HG03520 (cell line): Measurements from ENCODE around the gene BCL7B.
"Not testable (repeated sequence)": the region's sequence is repeated elsewhere in the genome, so short reads cannot be mapped to it uniquely, and the experiment has no call there.

Source experiments
- ATAC-seq: cut with Tn5 transposase; IDR thresholded peaks from one replicate; pipeline ENCODE4 v1.9.1; 2021; ENCODE audit warnings: mild to moderate bottlenecking, moderate library complexity; ENCODE audit not compliant: unreplicated experiment

Gene BCL7B

GRCh38 chr7:73557397-73558257 lies at the start of gene BCL7B:
Gene BCL7B (minus strand): TSS chr7:73557690. CDS start chr7:73557578, 112 bp downstream.
- peak; percentile 36 for ATAC-seq

DNA sequence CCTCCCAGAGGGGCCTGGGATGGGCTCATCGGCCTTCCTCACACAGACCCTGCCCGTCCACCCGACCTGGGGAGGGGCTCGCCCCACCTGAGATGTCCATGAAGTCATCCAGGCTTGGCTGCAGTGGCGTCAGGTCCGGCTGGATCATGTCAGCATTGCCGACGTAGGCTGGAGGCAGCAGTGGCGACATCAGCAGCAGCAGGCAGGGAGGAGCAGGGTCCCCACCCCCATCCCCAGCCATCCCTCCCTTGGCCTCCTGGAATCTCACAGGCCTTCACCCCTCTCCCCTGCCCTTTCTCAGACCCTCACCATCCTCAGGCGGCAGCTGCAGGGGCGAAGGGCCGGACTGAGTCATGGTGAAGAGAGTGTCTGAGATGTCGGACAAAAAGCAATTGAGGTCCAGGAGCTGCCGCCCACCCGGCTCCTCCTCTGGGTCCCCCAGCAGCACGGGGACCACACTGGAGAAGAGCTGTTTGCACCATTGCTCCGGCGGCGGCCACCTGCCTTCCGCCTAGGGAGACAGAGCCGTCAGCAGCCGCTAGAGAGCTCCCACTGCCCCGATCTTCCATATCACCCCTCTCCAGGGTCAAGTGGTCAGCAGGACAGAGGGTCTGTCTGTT lies 48.2 kb upstream of the BCL7B start:
- ATAC-seq, result no peak

DNA sequence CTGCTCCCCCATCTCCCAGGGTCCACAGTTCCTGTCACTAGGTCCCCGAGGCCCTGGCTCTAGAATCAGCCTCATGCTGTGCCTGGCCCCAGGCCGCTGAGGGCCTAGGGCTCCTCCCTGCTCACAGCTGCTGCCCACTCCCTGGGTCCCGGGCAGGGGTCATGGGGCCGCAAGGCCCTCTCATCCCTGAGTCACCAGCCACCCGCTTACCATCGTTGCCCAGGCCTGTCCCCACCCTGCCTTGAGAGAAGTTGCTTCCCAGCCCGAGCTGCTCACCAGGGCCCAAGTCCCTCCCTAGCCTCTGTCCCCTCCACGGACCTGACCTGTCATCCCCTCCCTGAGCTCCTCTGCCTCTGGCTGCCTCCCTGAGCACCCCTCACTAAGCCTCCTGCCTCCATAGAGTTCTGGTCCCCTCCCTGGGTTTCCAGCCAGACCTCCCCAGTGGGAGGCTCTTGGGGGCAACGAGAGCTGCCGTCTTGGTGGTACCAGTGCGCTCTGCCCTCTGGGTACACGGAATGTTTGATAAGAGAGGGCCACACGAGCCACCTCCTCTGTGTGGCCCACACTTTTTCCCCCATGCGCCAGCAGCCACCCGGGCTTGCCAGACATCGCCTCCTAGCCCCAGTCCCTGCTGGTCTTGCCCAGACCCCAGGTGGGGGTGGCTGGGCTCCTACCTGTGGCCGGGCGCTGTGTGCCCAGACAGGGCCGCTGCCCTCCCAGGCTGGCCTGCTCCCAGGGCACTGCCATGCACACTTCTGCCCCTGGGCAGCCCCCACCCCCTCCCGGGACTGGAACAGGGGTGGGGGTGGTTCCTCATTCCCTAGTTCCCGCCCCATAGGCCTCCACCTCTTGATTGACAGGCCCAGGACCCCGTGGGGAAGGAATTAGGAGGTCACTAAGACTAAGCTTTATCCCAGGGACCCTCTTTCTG lies 45.5 kb upstream of the BCL7B start:
- ATAC-seq, result no peak

DNA sequence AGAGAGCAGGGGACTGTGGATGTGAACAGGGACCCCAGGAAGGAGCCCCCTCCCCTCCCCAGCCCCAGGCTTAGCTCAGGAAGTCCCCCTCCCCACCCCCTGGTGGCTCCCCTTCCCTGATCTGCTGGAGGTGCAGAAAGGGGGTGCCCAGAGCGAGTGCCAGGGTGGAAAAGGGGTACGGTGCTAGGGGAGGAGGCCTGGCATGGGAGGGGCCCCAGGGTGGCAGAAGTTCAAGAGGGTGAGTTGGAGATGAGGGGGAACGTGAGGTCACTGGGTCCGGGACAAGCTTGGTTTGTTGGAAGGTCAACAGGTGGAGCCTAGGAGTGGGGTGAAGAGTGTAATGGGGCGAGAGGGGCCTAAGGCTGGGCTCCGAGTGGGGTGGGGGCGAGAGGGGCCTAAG lies 42.4 kb upstream of the BCL7B start:
- no peak for ATAC-seq

DNA sequence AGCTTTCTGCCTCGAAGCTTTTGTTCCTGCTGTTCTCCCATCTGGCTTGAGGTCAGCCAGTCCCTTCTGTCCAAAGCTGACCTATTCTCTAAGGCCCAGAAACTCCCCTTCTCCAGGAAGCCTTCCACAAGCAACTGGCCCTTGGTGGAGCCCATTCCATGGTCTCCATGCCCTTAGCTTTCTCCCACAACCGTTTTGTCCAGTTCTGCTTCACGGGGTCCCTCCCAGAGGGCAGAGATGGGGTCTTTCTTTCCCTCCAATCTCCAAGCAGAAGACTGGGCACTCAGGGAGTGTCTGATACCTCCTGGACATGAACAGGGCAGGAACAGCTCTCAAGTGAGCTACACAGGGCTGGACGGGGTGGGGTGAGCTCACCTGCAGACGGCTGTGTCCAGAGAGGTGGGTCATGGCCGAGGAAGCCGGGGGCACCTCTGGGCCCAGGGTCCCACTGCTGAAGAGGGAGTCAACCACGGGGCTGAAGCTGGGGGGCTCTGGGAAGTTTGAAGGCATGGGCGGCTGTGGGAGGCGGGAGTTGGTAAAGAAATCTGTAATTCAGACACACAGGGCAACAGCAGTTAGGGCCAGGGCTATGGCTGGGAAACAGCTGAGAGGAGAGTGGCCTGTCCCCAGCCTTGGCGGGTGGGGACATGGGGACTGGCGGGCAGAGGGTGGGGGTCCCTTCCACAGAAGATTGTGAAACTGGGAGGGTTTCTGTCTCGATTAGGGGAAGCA lies 41.8 kb upstream of the BCL7B start:
- ATAC-seq, result no peak

DNA sequence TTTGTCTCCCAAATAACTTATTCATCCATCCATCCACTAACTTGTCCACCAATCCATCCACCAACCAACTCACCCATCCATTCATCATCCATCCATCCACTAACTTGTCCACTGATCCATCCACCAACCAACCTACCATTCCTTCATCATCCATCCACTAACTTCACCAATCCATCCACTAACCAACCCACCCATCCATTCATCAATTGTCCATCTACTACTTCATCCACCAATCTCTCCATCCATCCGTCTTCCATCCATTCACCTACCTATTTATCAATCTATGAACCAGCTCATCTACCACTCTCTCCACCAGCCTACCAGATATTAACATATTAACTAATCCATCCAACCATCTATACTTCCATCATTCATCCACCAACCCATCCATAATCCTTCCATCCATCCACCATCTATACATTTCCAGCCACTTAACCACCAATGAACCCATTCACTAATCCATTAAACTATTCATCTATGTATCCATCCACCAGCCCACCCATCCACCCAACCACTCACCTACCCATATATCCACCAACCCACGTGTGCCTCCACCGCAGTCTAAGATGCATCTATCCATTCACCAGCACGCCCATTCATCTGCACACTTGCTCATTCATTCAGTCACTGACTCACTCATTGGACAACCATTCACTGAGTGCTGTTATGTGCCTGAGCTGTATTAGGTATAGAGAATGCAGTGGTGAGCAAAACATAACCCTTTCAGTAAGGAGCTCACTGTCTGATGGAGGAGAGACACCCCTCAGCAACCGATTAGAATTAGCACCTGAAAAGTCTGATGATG lies 40.7 kb upstream of the BCL7B start:
- no peak for ATAC-seq

DNA sequence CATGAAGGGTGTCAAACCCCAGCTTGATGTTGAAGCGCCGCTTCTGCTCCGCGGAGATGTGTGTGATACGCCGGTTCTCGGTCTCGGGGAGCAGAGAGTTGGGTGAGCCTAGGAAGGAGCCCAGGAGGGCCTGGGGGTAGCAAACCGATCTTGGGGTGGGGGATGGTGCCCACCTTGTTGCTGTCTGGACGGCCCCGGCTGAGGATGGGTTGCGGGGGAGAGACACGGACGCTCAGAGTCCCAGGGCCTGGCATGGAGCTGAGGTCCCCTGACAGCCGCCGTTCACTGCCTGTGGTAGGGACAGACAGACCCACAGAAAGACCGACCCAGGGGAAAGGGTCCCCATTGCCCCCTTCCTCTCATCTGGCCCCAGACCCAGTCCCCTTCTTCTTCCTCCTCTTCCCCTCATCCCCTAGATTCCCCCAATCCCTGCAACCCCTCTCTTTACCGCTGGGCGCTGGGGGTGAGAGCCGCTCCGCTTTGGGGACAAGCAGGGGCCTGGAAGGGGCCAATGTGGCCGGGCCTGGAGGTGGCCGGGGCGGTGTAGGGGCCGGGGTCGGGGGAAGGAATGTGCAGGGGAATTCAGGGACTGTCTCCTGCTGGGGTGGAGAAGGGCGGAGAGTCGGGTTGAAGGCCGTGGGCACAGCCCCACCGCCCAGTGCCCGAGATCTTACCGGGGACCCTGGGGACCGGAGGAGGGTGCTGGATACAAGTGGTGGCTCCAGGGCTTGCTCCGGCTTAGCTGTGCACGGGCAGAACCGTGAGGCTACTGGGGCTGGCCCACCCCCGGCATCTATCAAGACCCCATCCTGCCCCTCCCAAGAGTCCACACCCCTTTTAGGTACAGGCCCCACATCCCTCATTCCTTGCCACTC lies 38.9 kb upstream of the BCL7B start:
- no peak for ATAC-seq

DNA sequence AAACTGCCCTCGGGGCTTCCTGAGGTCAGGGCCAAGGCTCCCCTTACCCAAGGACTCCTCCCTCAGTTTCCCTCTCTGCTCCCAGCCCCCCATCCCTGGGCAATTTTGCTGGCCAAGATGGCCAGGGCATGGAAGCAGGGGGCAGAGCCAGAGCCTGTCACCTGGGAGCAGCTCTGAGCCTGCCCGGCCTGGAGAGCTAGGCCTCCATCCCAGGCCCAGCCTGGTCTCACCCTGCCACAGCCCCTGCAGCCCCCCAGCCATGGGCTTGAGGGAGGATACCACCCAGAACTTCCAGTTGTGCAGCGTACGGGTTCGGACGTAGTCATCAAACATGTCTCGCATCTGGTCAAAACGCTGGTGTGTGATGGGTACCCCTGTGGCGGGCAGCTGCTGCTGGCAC lies 37.9 kb upstream of the BCL7B start:
- no peak for ATAC-seq

- no peak for ATAC-seq
These were observed 35.9 kb upstream of the BCL7B start for GRCh38 chr7:73593207-73594045.

DNA sequence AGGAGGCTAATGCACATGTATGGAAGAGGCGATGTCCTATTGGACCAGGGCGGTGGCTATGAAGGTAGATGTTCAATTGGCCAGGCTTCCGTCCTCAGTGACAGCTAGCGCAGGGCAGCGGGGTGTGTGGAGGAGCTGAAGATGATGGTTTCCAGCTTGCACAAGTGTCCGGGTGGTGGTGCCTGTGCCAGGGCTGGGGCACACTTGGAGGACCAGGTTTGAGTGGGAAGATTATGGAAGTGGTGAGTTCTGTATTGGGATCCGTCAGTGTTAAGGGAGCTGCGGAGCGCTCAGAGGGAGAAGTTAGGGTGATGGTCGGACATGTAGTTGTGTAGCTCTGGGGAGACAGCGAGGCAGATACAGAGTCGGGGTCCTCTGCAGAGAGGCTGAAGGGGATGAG lies 29.4 kb upstream of the BCL7B start:
- no peak for ATAC-seq

GRCh38 chr7:73585196-73585595 lies 27.7 kb upstream of the BCL7B start:
- no peak for ATAC-seq

DNA sequence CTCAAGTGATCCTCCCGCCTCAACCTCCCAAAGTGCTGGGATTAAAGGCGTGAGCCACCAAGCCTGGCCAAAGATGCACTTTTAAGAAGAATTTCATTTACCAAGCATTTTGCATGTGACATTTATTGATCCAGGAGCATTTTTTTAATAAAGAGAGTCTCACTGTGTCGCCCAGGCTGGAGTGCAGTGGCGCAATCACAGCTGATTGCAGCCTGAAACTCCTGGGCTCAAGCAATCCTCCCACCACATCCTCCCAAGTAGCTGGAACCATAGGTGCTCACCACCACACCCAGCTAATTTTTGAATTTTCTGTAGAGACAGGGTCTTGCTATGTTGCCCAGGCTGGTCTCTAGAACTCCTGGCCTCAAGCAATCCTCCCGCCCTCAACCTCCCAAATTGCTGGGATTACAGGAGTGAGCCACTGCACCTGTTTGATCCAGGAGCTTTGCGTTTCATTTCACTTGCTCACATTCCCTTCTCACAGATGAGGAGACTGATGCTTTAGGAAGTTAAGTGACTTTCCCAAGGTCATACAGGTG lies 25.2 kb upstream of the BCL7B start:
- no peak for ATAC-seq

DNA sequence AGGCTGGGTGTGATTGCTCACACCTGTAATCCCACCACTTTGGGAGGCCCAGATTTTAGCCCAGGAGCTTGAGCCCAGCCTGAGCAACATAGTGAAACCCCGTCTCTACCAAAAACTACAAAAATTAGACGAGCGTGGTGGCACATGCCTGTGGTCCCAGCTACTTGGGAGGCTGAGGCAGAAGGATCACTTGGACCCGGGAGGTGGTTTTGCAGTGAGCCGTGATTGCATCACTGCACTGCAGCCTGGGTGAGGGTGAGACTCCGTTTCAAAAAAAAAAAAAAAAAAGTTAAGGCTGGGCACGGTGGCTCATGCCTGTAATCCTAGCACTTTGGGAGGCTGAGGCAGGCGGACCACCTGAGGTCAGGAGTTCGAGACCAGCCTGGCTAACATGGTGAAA lies 23.5 kb upstream of the BCL7B start:
- ATAC-seq, result not testable (repeated sequence)

DNA sequence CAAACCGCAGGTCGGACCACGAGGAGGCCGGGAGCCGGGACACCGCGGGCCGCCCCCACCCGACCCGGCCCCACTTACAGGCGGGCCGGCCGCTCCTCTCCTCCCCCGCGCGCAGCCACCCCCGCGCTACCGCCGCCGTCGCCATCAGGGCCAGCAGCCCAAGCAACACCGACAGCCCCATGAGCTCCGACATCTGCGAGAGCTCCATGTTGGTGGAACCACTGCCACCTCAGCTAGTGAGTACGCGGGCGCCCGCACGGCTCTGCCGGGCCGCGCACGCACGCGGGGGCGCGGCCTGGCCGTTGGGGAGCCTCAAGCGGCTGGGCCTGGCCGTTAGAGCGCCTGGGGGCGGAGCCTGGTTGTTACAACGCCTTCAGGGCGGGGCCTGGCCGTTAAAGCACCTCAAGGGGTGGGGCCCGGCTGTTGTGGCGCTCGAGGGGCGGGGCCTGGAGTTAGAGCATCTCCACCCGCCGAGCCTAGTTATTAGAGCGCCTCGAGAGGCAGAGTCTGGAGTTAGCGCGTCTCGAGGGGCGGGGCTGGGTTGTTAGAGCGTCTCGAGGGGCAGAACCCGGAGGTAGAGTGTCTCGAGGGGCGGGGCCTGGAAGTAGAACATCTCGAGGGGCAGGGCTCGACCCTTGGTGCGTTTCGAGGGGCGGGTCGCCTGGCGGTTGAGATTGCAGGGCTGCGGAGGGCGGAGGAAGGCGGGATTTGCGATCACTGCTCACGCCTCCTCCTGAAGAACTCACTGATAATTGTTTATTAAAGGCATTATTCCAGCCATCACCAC lies 21.0 kb upstream of the BCL7B start, which contains the start of gene TBL2:
TBL2 (minus strand) TSS at position 238 of the 787 bp plus-strand sequence; CDS start at position 208, 30 bp downstream.
- ATAC-seq, result peak; percentile 86

- ATAC-seq, result peak; percentile 7
These were observed 20.3 kb upstream of the BCL7B start for GRCh38 chr7:73577627-73578341.

- no peak for ATAC-seq
These were observed 16.3 kb upstream of the BCL7B start for GRCh38 chr7:73573791-73574190.
